ENCODE results near the gene SBNO1. TPM values are rescaled to one million over a fixed set of nuclear protein-coding genes. Genes with fewer than 3 reads are reported as not detected.

The SBNO1 gene
- total RNA-seq, 2 experiments from 2014 or later, result 55.9 to 58.6 TPM

GRCh38 chr12:123289911-123290310 lies 74.7 kb downstream of the SBNO1 start:
- POLR2A ChIA-PET, result no interaction called here
- CTCF ChIA-PET, result no interaction called here

DNA sequence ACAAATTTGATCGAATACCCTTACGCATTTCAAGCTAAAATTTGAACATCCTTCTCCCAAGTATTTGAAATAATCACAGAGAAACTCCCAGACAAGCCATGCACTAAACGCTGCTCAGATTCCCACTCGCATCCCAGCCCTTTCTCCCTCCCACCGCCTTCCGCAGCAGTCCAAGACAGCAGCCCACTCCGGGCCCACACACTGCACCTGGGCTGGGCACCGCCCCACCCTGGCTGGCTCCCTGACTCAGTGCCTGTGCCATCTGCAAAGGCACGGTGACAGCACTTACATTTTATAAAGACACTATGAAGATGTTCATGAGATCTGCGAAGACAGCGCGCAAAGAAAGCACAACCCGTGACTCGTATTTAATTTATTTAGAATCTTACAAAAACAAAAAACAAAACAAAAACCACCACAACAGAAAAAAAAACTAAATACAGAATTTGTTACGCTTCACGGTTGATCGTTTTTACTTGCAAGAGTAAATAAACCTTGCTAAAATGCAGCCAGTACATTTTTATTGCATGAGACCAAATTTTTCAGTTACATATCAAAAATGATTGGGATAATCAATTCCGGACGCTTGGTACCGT lies 75.8 kb downstream of the SBNO1 start:
- CTCF ChIA-PET, result no interaction called here
- POLR2A ChIA-PET, result no interaction called here

DNA sequence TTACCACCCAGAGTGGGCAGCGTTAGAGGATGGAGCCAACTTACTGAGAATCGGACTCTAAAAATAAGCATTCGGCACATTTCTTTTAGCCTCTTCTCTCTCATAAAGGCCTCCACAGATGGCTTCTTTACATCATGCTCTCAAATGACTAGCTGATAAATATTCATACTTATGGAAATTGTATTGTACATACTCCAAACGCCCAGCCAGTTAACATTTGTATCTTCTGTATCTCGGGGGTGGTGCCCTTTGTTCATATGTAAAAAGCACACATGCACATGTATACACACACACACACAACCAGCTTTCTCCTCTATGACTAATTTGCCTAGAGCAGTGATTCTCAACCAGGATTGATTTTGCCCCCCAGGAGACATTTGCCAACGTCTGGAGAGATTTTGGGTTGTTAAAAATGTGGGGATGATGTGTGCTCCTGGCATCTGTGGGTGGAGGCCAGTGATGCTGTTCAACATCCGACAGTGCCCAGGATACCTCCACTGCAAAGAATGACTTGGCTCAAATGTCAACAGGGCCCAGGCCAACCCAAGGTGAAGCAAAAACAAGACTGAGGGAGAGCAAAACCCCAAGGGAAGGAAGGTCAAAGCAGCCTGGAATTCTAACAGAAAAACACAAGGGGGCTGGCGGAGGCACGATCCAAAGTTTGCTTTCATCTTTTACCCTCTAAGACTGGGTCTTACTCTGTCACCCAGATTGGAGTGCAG lies 77.8 kb downstream of the SBNO1 start:
- POLR2A ChIA-PET, result no interaction called here
- CTCF ChIA-PET, result no interaction called here

DNA sequence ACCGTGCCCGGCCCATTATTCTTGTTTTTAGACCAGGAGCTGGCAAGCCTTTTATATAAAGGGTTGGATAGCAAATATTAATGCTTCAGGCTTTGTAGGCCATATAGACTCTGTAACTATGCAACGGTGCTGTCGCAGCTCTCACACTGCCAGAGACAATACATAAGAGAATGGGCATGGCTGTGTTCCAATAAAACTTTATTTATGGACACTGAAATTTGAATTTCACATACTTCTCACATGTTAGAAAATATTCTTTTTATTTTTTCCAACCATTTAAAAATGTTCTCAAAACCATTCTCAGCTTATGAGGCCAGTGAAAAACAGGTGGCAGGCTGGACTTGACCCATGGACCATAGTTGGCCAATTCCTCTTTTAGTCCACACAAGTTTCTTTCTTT lies 80.0 kb downstream of the SBNO1 start:
- ChIA-PET CTCF (interaction anchor here (1.2 kb wide), 2 partner anchors 9 to 240 kb away, joined by 3 to 4 read pairs; no protein-coding TSS in a partner anchor), POLR2A (interaction anchor here (0.6 kb wide), 1 partner anchor 21 kb away, joined by 3 read pairs; no protein-coding TSS in a partner anchor)

DNA sequence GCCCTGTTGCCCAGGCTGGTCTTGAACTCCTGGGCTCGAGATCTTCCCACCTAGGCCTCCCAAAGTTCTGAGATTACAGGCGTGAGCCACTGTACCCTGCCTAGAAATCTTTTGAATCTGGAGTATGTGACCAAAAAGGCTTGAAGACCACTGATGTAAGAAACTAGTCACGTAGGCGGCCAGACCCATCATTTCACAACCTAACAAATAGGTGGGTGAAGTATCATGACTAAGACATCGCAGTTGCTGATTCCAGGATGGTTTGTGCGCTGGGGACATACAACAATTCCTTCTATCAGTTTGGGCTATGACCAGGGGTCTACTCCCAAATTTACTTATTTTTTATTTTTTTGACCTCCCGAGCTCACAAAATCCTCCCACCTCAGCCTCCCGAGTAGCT lies 81.2 kb downstream of the SBNO1 start:
- CTCF ChIA-PET, result interaction anchor here (1.2 kb wide), 1 partner anchor 239 kb away, joined by 3 read pairs; no protein-coding TSS in a partner anchor
- POLR2A ChIA-PET, result interaction anchor here (0.7 to 1.2 kb wide), 2 partner anchors 50 to 638 kb away, joined by 6 read pairs; partner anchors contain the start of genes MPHOSPH9 and MTRFR

DNA sequence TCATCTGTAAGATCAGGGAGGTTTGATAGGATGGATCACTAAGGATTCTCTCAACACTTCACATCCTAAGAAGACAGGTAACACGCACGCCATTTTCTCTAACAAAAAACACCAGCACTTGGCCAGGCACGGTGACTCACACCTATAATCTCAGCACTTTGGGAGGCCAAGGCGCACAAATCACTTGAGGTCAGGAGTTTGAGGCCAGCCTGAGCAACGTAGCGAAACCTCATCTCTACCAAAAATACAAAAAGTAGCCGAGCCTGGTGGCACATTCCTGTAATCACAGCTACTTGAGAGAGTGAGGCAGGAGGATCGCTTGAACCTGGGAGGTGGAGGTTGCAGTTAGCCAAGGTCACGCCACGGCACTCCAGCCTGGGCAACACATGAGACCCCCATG lies 82.5 kb downstream of the SBNO1 start:
- ChIA-PET CTCF (no interaction called here), POLR2A (no interaction called here)

DNA sequence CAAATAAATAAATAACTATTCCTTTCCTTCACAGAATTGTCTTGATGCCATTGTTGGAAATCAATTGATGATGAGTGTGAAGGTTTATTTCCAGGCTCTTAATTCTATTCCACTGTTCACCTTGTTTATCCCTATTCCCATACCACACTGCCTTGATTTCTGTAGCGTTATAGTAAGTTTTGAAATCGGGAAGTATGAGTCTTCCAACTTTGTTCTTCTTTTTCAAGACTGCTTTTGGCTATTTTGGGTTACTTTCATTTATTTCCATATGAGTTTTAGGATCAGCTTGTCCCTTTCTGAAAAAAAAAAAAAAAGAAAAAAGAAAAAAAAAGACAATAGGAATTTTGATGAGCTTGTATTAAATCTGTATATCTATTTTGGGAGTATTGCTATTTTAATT lies 83.7 kb downstream of the SBNO1 start:
- ChIA-PET CTCF (no interaction called here), POLR2A (no interaction called here)

GRCh38 chr12:123278101-123278627 lies 86.5 kb downstream of the SBNO1 start:
- POLR2A ChIA-PET, result interaction anchor here (0.6 to 1.0 kb wide), 3 partner anchors 14 to 157 kb away, joined by 3 to 11 read pairs (median 7); no protein-coding TSS in a partner anchor
- CTCF ChIA-PET, result interaction anchor here (0.7 kb wide), 2 partner anchors 180 to 335 kb away, joined by 3 to 4 read pairs; partner anchors contain the start of gene SNRNP35

DNA sequence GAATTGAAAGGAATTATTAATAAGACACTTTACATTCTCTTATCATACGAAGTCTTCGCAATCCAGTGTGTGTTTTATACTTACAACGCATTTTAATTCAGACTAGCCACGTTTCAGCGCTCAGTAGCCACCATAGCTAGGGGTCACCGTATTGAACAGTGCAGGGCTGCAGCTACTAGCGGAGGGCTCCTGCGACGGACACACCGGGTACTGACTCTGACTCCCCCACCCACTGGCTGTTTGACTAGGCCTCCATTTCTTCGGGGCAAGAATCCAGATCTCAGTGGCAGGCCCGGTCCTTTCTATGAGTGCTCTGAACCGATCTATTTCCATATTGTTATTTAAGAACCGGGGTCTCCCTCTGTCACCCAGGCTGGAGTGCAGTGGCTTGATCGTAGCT lies 91.5 kb downstream of the SBNO1 start:
- POLR2A ChIA-PET, result no interaction called here
- CTCF ChIA-PET, result no interaction called here

DNA sequence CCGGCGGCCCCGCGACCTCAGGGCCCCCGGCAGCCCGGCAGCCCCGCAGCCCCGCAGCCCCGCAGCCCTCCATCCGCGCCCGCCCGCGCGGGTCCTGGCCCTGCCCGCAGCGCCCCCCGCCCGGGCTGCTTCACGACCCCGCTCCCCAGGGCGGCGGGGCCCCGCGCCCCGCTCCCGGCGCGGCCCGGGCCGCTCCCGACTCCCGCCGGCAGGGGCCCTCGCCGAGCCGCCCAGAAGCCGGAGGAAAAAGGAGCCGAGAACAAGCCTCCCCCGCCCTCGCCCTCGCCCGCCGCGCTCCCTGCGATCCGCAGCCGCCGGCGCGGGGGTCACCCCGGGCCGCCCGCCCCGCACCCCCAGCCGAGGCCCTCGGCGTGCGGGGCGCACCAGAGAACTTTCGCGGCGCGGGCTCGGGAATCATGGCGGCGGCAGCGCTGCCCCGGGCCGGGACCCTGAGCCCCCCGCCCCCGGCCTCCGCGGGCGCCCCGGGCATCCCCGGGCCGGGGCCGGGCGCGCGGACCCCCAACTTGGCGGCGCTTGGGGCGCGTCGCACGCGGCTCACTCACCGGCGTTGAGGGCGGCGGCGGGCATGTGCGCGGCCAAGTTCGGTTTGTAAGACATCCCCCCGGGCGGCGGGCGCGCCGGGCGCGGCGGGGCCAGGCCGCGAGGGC lies 93.5 kb downstream of the SBNO1 start:
- ChIA-PET POLR2A (interaction anchor here (0.6 kb wide), 1 partner anchor 33 kb away, joined by 3 read pairs; no protein-coding TSS in a partner anchor), CTCF (no interaction called here)

DNA sequence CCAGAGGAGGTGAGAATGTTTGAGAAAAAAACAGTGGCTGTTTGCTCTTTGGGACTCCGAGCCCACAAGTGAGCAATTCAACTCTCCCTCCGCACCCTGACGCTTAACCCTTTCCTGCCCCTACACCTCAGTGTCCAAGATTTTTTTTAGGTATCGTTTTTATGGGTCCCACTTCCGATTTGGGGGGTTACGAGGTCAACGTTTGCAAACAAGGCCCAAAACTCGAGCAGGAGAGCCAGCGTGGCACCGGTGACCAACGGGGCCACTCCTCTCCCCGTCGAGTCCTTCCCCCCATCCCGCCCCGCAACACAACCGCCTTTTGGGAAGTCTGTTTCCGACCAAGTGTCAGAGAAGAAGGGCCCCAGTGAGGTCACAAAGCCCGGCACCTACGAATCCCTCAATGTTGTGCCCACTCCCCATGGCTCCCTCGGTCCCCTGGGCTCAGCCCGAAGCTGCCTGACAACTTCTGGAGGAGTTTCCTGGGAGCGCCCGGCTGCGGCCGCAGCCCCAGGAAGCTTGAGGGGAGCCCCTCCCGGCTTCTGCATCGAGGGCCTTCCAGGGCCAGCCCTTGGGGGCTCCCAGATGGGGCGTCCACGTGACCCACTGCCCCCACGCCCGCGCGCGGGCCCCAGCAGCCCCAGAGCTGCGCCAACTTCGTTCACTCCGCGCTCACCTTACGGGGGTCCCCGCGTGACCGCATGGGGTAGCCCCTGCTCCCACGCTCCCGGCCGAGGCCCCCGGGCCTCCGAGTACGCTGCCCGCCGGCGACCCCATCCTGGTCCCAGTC lies 94.2 kb downstream of the SBNO1 start:
- CTCF ChIA-PET, result interaction anchor here (0.7 to 1.2 kb wide), 3 partner anchors 12 to 163 kb away, joined by 3 to 4 read pairs (median 3); no protein-coding TSS in a partner anchor
- POLR2A ChIA-PET, result interaction anchor here (0.6 to 1.5 kb wide), 2 partner anchors 12 to 32 kb away, joined by 3 read pairs; no protein-coding TSS in a partner anchor

DNA sequence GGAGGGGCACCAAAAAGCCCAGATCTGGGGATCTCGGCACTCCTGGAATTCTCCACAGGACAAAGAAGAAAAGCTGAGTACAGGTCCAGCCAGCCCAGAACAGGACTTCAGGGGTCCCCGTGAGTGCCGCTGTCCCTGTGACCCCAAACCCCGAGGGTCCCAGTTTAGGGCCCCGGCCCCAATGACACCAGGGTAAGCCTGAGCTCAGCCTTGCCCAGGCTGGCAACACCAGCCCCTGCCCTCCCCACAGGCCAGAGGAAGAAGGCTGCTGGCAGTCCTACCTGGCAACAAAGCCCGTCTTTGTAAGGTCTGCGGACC lies 94.8 kb downstream of the SBNO1 start:
- POLR2A ChIA-PET, result interaction anchor here (0.8 to 1.5 kb wide), 2 partner anchors 12 to 96 kb away, joined by 3 read pairs; no protein-coding TSS in a partner anchor
- CTCF ChIA-PET, result interaction anchor here (0.9 to 1.2 kb wide), 3 partner anchors 12 to 314 kb away, joined by 3 to 4 read pairs (median 3); partner anchors contain the start of gene TMED2

DNA sequence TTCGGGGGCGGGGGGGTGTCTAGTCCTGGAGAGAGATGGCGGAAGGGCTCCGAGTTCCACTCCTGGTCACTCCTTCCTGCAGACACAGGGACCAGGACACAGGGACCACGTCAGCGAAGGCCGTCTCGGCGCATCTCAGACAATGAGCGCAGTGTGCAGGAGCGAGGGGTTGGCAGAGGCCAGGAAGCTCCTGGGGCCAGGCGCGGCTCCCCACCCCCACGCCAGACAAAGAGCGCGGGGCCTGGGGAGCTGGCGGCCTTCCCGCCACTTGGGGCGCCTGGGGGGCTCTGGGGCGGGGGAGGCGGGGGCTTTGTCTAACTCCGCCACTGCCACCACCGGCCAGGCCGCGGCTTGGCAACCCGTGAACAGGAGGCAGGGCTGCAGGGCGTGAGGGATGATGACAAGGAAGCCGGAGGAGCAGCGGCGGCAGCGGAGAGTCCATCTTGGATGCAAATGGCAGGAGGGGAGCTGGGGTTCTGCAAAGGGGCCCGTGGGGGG lies 95.2 kb downstream of the SBNO1 start:
- POLR2A ChIA-PET, result interaction anchor here (0.8 to 1.5 kb wide), 2 partner anchors 11 to 96 kb away, joined by 3 read pairs; no protein-coding TSS in a partner anchor
- CTCF ChIA-PET, result interaction anchor here (0.9 to 1.2 kb wide), 3 partner anchors 11 to 315 kb away, joined by 3 to 4 read pairs (median 3); partner anchors contain the start of gene TMED2

- POLR2A ChIA-PET, result interaction anchor here (1.5 kb wide), 1 partner anchor 11 kb away, joined by 3 read pairs; no protein-coding TSS in a partner anchor
- CTCF ChIA-PET, result no interaction called here
Observed at GRCh38 chr12:123268850-123269249, 95.8 kb downstream of the SBNO1 start.

DNA sequence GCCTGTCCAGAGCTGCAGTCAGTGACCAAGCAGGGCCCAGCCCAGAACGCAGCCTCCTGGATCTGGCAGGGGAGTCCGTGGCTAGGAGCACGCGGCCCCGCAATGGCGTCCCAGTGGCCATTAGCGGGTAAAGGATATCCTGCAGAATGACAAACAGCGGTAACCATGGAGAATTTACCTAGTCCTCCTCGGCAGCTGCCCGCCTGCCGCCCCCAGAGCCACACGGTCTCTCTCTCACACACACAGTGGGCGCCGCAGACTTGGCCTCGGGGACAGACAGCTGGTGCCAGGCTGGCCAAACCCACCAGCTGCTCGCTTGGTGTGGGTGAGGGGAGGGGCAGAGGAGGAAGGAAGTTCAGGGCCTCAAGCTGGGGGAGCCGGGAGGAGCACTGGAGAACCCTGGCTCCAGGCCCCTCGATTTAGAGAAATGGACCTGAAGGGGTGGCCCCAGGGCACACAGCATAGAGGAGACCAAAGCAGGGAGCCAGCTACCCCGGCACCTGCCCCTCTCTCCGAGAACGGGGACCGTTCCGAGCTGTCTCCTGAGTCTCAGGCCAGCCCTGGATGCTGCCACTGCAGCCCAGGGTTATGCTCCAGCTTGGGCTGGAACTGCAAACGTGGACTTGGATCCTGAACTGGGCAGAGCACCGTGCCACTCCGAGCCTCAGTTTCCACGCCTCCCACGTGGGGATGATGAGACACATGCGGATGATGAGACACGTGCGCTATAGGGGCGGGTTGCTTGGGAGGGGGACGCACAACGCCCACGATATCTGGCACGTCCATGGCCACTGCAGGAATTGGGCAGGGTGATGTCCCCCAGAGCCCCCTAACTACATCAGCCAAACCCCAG lies 96.4 kb downstream of the SBNO1 start:
- POLR2A ChIA-PET, result no interaction called here
- CTCF ChIA-PET, result interaction anchor here (0.6 kb wide), 1 partner anchor 110 kb away, joined by 4 read pairs; no protein-coding TSS in a partner anchor

DNA sequence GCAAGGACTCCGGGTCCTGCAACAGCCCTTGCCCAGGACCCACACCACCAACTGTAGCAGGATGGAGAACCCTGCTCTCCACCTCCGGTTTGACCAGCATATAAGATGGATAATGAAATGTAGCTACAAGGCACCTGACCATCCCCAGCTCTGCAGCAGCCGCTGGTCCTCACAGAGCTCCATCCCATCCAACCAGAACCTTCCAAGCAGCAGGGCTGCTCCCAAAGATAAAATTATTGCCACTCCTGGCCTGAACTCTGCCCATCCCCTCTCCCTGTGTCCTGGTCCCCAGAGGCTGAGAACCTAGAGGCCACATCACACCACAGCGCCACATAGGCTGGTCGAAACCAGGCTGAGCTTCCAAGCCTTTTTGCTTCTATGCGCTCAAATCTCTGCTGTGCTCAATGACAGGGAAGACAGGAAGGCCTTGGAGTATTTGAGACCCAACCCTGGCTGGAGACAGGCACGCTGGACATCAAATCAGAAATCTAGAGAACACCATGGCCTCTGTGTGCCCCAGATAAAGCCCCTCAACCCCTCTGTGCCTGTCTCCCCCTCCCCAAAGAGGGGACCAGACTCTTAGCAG lies 97.2 kb downstream of the SBNO1 start:
- ChIA-PET CTCF (no interaction called here), POLR2A (interaction anchor here (1.1 kb wide), 1 partner anchor 98 kb away, joined by 3 read pairs; no protein-coding TSS in a partner anchor)

DNA sequence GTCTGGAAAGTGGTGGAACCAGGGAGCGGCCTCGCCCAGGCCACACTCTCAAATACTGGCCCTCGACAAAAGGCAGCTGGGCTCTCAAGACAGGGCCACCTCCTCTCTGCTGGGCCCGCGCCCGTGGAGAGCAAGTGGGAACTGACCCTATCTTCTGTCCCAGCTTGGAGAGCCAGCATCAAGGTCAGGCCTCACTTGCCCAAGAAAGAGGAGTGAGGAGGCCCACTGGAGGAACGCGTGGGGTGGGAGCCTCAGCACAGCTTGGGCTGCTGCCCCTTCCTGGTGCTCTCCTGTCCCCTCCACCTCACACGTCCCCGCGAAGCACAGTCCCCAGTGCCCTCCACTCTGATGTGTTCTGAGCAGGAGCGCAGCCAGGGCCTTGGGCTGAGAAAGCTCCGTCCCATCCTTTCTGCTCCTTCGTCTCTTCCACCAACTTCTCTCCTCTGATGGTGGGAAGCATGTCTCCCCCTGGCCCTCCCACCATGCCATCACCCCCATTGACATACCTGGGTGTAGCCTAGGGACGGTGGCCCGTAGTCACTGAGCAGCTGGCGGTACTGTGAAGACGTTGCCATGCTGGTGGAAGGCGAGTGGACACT lies 97.9 kb downstream of the SBNO1 start:
- ChIA-PET POLR2A (interaction anchor here (1.1 kb wide), 1 partner anchor 98 kb away, joined by 3 read pairs; no protein-coding TSS in a partner anchor), CTCF (interaction anchor here (0.6 kb wide), 1 partner anchor 43 kb away, joined by 5 read pairs; no protein-coding TSS in a partner anchor)
